GM23248 (cell line): Measurements from ENCODE around the gene SELP.
"Not testable (repeated sequence)": the region's sequence is repeated elsewhere in the genome, so short reads cannot be mapped to it uniquely, and the experiment has no call there.

Experiments
- EZH2 ChIP-seq: fragments of 200-600 bp; sonication (generic); IDR thresholded peaks from 2 replicates; pipeline ENCODE4 v1.6.1; 2018; ENCODE audit warnings: antibody characterized with exemption, mild to moderate bottlenecking; ENCODE audit not compliant: insufficient read depth, poor library complexity, severe bottlenecking
- EZH2phosphoT487 ChIP-seq: fragments of 200-600 bp; sonication (generic); IDR thresholded peaks from 2 replicates; pipeline ENCODE4 v1.6.1; 2018; ENCODE audit warnings: antibody characterized with exemption, moderate library complexity, mild to moderate bottlenecking, low read depth; ENCODE audit not compliant: insufficient read depth

GRCh38 chr1:169670244-169670643 lies 40.3 kb upstream of the SELP start:
- not testable (repeated sequence) for TF ChIP-seq EZH2phosphoT487, EZH2
